Motor neuron (in vitro differentiated cells): ENCODE measurements around the gene YTHDF1. TPM values are rescaled to one million over a fixed set of nuclear protein-coding genes. Genes with fewer than 3 reads are reported as not detected.
"Not testable (repeated sequence)": the region's sequence is repeated elsewhere in the genome, so short reads cannot be mapped to it uniquely, and the experiment has no call there.

Source experiments
- ATAC-seq, 8 experiments: fragments of 200-7000 bp; cut with Tn5 transposase; replicated peaks in 6 of 8; 2 replicates each; pipeline ENCODE4 v1.8.0; 2021; ENCODE audit warnings: mild to moderate bottlenecking in 8 of 8, moderate library complexity in 8 of 8
- H3K27ac ChIP-seq, 2 donors: fragments of 250-450 bp; sonication (Bioruptor Pico); 2 replicates each; pipeline ENCODE4 v1.9.0; 2021; ENCODE audit warnings: antibody characterized with exemption in 2 of 2, mild to moderate bottlenecking in 2 of 2, moderate library complexity in 1 of 2
- H3K4me1 ChIP-seq, 2 donors: fragments of 250-450 bp; sonication (Bioruptor Pico); replicated peaks in 1 of 2; 2 replicates each; pipeline ENCODE4 v1.6.1; 2021; ENCODE audit warnings: antibody characterized with exemption in 2 of 2, mild to moderate bottlenecking in 2 of 2, moderate library complexity in 1 of 2
- H3K4me3 ChIP-seq, 5 donors: fragments of 250-450 bp; sonication (Bioruptor Pico); 2 replicates each; pipeline ENCODE4 v1.9.0; 2021; ENCODE audit warnings: antibody characterized with exemption in 5 of 5, mild to moderate bottlenecking in 5 of 5, moderate library complexity in 4 of 5
- whole genome bisulfite sequencing, 10 experiments: fragments of 450-650 bp; shearing (Covaris generic); methylation state at CpG; one replicate each; pipeline ENCODE4 v1.0.0; 2022; 5-methylcytosine and 5-hydroxymethylcytosine counted together
- in situ Hi-C, 9 experiments: fragments of 400-800 bp; cut with MboI; loops; one replicate each; pipeline ENCODE4 v1.15.0; 2021; ENCODE audit warnings: low sequenced_read_pairs in 9 of 9, low pct_unique_long_range_greater_than_20kb in 2 of 9; ENCODE audit not compliant: unreplicated experiment in 9 of 9
- total RNA-seq, 8 experiments: library from RNA; unstranded; fragments of 300-600 nt; gene quantifications; 2 replicates each; pipeline versions ENCODE4 v1.2.3 to v1.2.4, GENCODE V29; 2022

The YTHDF1 gene
- total RNA-seq, 8 experiments from 2014 or later = 22.9 to 38.5 (median 33.6) TPM

DNA sequence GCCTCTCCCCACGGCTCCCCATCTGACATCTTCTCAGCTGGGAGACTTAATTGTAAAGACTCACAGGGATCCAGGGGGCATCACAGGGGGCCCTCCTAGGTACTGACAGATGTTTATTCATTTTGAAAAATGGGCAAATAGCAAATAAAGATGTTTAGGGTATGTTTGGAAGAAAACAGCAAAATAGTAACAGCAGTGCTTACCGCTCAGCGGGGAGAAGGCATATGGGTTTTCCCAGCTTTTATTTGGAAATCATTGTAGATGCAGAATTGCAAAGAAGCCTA is 17.1 kb upstream of the YTHDF1 start:
- Histone ChIP-seq H3K4me3 (no peak overlapping the region), H3K27ac (no peak overlapping the region), H3K4me1 (peaks cover 25 to 29% of the 10 kb centered on the region in 2 donors)
- 51 to 88% (median 75%) methylated on average over 2 to 3 of the region's 3 CpGs; no CpG with 5 or more reads in 7 of the 10 experiments for WGBS, 10 experiments
- in situ Hi-C loops = no loop called here
- peak in 2 of 8 experiments; percentile 26 to 28 for ATAC-seq

DNA sequence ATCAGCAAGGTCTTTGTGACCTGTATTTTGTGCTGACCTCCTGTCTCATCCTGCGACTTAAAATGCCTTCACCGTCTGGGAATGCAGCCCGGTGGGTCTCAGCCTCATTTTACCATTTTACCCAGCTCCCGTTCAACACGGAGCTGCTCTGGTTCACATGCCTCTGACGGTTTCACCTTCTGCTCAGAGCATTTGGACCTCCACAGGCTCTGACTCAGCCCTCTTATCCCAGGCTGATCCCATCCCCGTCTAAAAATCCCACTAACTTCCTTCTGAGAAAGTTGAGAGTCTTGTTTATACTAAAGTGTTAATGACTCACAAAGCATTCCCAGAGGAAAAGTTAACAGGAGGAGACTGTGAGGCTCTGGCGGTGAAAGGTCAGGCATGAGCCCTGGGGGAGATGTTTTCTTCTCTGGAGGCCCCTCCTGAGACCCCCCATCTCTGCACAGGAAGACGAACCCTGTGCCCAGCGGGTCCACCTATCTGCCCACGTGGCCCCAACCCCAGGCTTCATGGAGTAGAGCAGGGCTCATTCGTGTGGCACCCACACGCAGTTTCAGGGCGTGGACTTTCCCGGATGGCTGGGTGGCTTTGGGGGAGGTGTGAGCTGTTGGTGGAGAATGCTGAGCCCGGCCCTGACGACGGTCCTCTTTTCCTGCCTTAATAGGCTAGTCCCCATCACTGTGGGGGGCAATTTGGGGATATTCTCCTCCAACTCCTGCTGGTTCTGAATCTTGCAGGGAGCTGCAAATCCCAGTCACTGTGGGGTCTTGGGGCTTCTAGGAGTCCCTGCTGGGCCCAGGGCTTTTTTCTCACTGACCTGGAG is 16.5 kb upstream of the YTHDF1 start:
- no peak overlapping the region for H3K4me3 ChIP-seq
- in situ Hi-C loops = no loop called here
- H3K27ac ChIP-seq = no peak overlapping the region
- H3K4me1 ChIP-seq = peaks cover 22 to 29% of the 10 kb centered on the region in 2 donors
- WGBS, 10 experiments = 4 to 85% (median 72%) methylated on average over 1 to 11 of the region's 18 CpGs; no CpG with 5 or more reads in 2 of the 10 experiments
- peak in 2 of 8 experiments; percentile 71 to 72 for ATAC-seq

- ATAC-seq = peak; percentile 33 to 89 (median 65)
- Histone ChIP-seq H3K27ac (no peak overlapping the region), H3K4me3 (no peak overlapping the region), H3K4me1 (peaks cover 9 to 18% of the 10 kb centered on the region in 2 donors)
- WGBS, 10 experiments = 8 to 26% methylated on average over 9 to 11 of the region's 17 CpGs; no CpG with 5 or more reads in 8 of the 10 experiments
- in situ Hi-C loops = no loop called here
These were observed 14.9 kb upstream of the YTHDF1 start for GRCh38 chr20:63230800-63231268.

DNA sequence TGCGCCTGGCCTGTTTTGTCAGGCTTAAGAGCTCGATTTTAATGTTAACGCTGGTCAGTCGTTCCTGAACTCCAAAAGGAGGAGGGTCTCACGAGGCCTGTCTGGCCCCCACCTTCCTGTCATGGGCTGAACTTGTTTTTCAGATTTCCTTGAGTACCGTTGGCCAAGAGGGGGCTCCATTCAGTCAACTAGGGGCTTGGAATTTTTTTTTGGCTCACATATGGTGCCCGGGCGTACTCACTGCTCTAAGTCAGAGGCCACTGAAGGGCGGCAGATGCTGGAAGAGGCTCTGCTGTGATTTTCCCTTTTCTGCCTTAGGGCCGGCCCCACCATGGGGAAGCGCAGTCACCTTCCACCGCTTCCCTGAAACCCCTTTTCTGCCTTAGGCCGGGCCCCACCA is 12.9 kb upstream of the YTHDF1 start:
- ATAC-seq = no peak
- in situ Hi-C loops = no loop called here
- peaks cover 14 to 20% of the 10 kb centered on the region in 2 donors for H3K4me1 ChIP-seq
- no peak overlapping the region for H3K27ac ChIP-seq
- H3K4me3 ChIP-seq = no peak overlapping the region
- WGBS, 10 experiments = 14 to 74% (median 57%) methylated on average over 2 to 10 of the region's 13 CpGs; no CpG with 5 or more reads in 4 of the 10 experiments

GRCh38 chr20:63227260-63227659 is 11.3 kb upstream of the YTHDF1 start:
- Histone ChIP-seq H3K4me3 (no peak overlapping the region), H3K27ac (no peak overlapping the region), H3K4me1 (peaks cover 19 to 24% of the 10 kb centered on the region in 2 donors)
- no peak for ATAC-seq
- in situ Hi-C loops = no loop called here
- no CpG with 5 or more reads among the region's 5 CpGs for WGBS, 10 experiments

- in situ Hi-C loops = no loop called here
- Histone ChIP-seq H3K4me3 (no peak overlapping the region), H3K4me1 (peaks cover 19 to 24% of the 10 kb centered on the region in 2 donors), H3K27ac (no peak overlapping the region)
- 40 to 100% (median 77%) methylated on average over 1 to 10 of the region's 19 CpGs; no CpG with 5 or more reads in 3 of the 10 experiments for WGBS, 10 experiments
- no peak for ATAC-seq
These were observed 10.4 kb upstream of the YTHDF1 start for GRCh38 chr20:63226042-63226943.

DNA sequence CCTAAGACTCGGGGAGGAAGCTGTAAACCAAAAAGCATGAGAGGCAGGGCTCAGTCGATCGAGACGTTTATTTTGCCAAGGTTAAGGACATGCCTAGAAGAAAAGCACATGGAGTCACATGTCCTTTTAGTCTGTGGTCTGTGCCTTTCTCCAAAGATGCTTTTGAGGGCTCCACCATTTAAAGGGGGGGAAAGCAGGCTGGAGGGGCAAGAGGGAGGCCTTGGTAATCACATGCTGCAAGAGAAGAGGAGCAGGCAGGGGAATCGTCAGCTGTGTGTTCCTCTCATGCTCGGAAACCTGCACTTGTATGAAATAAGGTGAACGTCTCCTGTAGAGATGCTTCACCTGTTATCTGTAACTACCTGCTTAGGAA is 9.1 kb upstream of the YTHDF1 start:
- in situ Hi-C loops = no loop called here
- WGBS, 10 experiments = 25 to 92% (median 67%) methylated on average over 2 to 7 of the region's 7 CpGs; no CpG with 5 or more reads in 3 of the 10 experiments
- H3K27ac ChIP-seq = peak overlapping the region in 1 of 2 donors; percentile 5
- no peak overlapping the region for H3K4me3 ChIP-seq
- H3K4me1 ChIP-seq = peaks cover 19% of the 10 kb centered on the region in 2 donors
- no peak for ATAC-seq

DNA sequence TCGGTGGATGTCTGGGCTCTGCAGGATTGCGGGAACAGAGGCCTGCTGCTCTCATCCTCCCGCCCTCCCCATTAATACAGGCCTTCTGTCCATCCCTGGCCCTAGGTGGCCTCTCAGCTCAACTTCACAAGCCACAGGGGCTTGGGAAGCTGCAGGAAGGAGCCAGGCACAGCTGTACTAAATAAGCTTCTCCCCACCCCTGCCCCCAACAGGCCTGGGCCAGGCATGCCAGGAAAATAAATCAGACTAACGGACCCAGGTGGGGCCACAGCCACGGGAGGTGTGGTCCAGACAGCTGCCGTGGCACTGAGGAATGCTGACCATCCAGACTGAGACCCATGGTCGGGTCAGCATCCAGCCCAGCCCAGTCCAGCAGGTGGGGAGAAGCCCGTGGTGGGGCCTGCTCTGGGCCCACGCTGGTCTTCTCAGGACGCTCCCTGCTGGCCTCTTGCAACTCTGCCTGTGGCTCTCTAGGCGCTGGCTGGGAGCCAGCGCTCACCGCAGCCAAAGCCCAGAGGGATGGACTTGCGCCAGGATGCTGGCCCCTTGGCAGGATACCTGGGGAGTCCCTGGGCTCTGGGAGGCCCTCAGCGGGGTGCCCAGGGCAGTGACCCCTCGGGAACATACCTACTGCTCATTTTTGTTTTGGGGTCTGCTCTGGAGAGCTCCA is 8.6 kb upstream of the YTHDF1 start:
- peak; percentile 74 to 84 (median 79) for ATAC-seq
- in situ Hi-C loops = no loop called here
- H3K4me1 ChIP-seq = peaks cover 19% of the 10 kb centered on the region in 2 donors
- 13 to 71% (median 51%) methylated on average over 2 to 8 of the region's 16 CpGs; no CpG with 5 or more reads in 5 of the 10 experiments for WGBS, 10 experiments
- H3K27ac ChIP-seq = peak overlapping the region; percentile 5 to 31
- no peak overlapping the region for H3K4me3 ChIP-seq

- 0 to 76% (median 58%) methylated on average over 1 to 4 of the region's 6 CpGs; no CpG with 5 or more reads in 5 of the 10 experiments for WGBS, 10 experiments
- ATAC-seq = no peak
These were observed 7.9 kb upstream of the YTHDF1 start for GRCh38 chr20:63223826-63224207.

DNA sequence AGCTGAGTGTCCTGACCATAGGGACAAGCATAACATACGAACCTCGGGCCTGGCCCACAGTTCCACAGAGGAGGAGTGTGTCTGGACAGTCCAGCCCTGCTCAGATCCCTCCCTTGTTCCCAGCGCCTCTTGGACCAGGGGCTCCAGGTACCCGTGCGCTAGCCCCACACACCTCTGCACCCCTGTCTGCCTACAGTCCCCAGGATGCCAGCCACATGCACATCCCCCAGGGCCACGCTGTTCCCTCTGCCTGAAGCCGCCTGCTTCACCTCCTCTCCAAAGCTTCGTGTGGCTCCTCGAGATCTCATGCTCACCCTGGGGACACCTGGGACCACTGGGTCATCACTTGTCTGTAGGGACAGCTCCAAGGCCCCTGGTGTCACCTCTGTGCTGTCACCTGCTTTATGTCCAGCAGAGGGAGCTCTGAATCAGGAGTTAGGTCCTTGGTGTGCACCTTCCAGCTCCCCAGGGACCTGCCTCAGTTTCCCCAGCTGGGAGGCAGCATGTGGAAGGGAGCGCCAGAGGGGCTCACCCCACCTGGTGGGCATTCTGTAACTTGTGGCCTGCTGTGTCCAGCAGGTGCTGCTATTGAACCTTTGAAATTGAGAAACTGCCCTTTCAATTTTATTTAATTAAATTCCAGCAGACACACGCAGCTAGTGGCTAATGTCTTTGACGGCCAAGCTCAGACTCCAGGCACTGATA is 7.3 kb upstream of the YTHDF1 start:
- 0 to 60% (median 25%) methylated on average over 1 to 5 of the region's 12 CpGs; no CpG with 5 or more reads in 4 of the 10 experiments for WGBS, 10 experiments
- in situ Hi-C loops = no loop called here
- H3K27ac ChIP-seq = no peak overlapping the region
- H3K4me3 ChIP-seq = no peak overlapping the region
- H3K4me1 ChIP-seq = peaks cover 19% of the 10 kb centered on the region in 2 donors
- peak; percentile 7 to 64 (median 26) for ATAC-seq

More at GRCh38 chr20:63223826-63224207, 7.9 kb upstream of the YTHDF1 start:
- Histone ChIP-seq H3K4me3 (no peak overlapping the region), H3K4me1 (peaks cover 19% of the 10 kb centered on the region in 2 donors), H3K27ac (no peak overlapping the region)
- in situ Hi-C loops = no loop called here

GRCh38 chr20:63222541-63222940 is 6.6 kb upstream of the YTHDF1 start:
- in situ Hi-C loops = no loop called here
- H3K4me1 ChIP-seq = peaks cover 19% of the 10 kb centered on the region in 2 donors
- ATAC-seq = no peak
- 0 to 69% (median 8%) methylated on average over 1 to 4 of the region's 7 CpGs; no CpG with 5 or more reads in 6 of the 10 experiments for WGBS, 10 experiments
- no peak overlapping the region for H3K27ac ChIP-seq
- no peak overlapping the region for H3K4me3 ChIP-seq

GRCh38 chr20:63221400-63222053 is 5.6 kb upstream of the YTHDF1 start:
- in situ Hi-C loops, ATAC-seq: not testable (repeated sequence)

More at GRCh38 chr20:63221400-63222053, 5.6 kb upstream of the YTHDF1 start:
- H3K4me3 ChIP-seq, H3K27ac ChIP-seq: not testable (repeated sequence)
- peaks cover 26 to 27% of the 10 kb centered on the region in 2 donors for H3K4me1 ChIP-seq
- 0 to 62% methylated on average over 1 to 5 of the region's 12 CpGs; no CpG with 5 or more reads in 8 of the 10 experiments for WGBS, 10 experiments
